ENCODE data around the gene P2RY11. TPM values are rescaled to one million over a fixed set of nuclear protein-coding genes. Genes with fewer than 3 reads are reported as not detected.

The P2RY11 gene
- total and polyA plus RNA-seq, 2 of the 4 experiments (the other 2 are of a cell fraction), result 0.54 to 4.5 TPM

GRCh38 chr19:10135551-10136334 lies 24.2 kb downstream of the P2RY11 start:
- no peak overlapping the region for H2BK15ac ChIP-seq (ENCODE audit: low read depth, low read length)
- no peak overlapping the region for H2BK5ac ChIP-seq (ENCODE audit: low read depth, low read length, poor library complexity, severe bottlenecking)
- no peak overlapping the region for H3K4ac ChIP-seq (ENCODE audit: low read depth, low read length)
- dilution Hi-C loops (cut with HindIII; ENCODE audit: low sequenced_read_pairs, unreplicated experiment) (no loop called here), in situ Hi-C loops (cut with MboI; ENCODE audit: low sequenced_read_pairs) (no loop called here), intact Hi-C loops (cut with micrococcal nuclease) (no loop called here)
- no peak overlapping the region for H4K91ac ChIP-seq (ENCODE audit: insufficient read depth, low read depth, low read length)
- no peak overlapping the region for H3K4me2 ChIP-seq (ENCODE audit: low read depth, low read length)
- no peaks in the 10 kb centered on the region for H3K9me3 ChIP-seq (ENCODE audit: control insufficient read depth, insufficient read depth, low read length)
- ChIA-PET POLR2A (ENCODE audit: unreplicated experiment) (no interaction called here), CTCF (no interaction called here)
- no peak overlapping the region for H3K27ac ChIP-seq (ENCODE audit: insufficient read depth, low read length)
- H2AK5ac ChIP-seq (ENCODE audit: low read depth, low read length), result no peak overlapping the region
- no peak overlapping the region for H3K14ac ChIP-seq (replicated peaks; ENCODE audit: low read depth, low read length)
- H3K56ac ChIP-seq (ENCODE audit: extremely low read depth, insufficient read depth, low read length), result no peak overlapping the region
- DNase-seq (no peak), ATAC-seq (ENCODE audit: low read depth) (no peak)
- no peak overlapping the region for H4K5ac ChIP-seq (ENCODE audit: low read depth, low read length)
- no peak overlapping the region for H3K9ac ChIP-seq (ENCODE audit: low read depth, low read length)
- H2AK9ac ChIP-seq (replicated peaks; ENCODE audit: low read depth, low read length, poor library complexity), result peak overlapping the region; percentile 55
- H3K36me3 ChIP-seq (ENCODE audit: control insufficient read depth, insufficient read depth, low read length), result peaks cover 69% of the 10 kb centered on the region
- H4K8ac ChIP-seq (ENCODE audit: low read depth in 2 of 2, low read length in 2 of 2), result no peak overlapping the region
- no peak overlapping the region for H3K4me3 ChIP-seq (ENCODE audit: insufficient read depth, low read depth, low read length)
- 94% methylated on average over 17 of the region's 39 CpGs; no CpG with 5 or more reads in 1 of the 2 experiments for WGBS, 2 experiments (ENCODE audit: extremely low coverage in 2 of 2, insufficient read length in 1 of 2)
- peaks cover 3% of the 10 kb centered on the region for H3K9me1 ChIP-seq (ENCODE audit: insufficient read depth, low read length)
- TF ChIP-seq CEBPB (IDR thresholded peaks at IDR 0.05; ENCODE audit: low read depth, low read length) (no peak), RAD21 (IDR thresholded peaks at IDR 0.05; ENCODE audit: low read length) (no peak), MAFK (IDR thresholded peaks at IDR 0.05; ENCODE audit: low read depth, low read length) (no peak), NFE2L2 (IDR thresholded peaks at IDR 0.05; ENCODE audit: low read depth, low read length) (no peak), SMC3 (IDR thresholded peaks at IDR 0.05; ENCODE audit: low read depth, low read length) (no peak), MAZ (IDR thresholded peaks at IDR 0.05; ENCODE audit: borderline replicate concordance, low read depth, low read length) (no peak), RCOR1 (IDR thresholded peaks at IDR 0.05; ENCODE audit: insufficient replicate concordance, low read length) (no peak), FOS (IDR thresholded peaks at IDR 0.05; ENCODE audit: low read depth, low read length) (no peak), BHLHE40 (IDR thresholded peaks at IDR 0.05; ENCODE audit: low read depth, low read length) (no peak), CHD1 (IDR thresholded peaks at IDR 0.05; ENCODE audit: low read depth, low read length) (no peak), MXI1 (IDR thresholded peaks at IDR 0.05; ENCODE audit: borderline replicate concordance, low read depth, low read length) (no peak), ELK1 (IDR thresholded peaks at IDR 0.05; ENCODE audit: borderline replicate concordance, low read depth, low read length) (no peak), POLR2A (IDR thresholded peaks at IDR 0.05; ENCODE audit: low read depth, low read length) (no peak), RFX5 (IDR thresholded peaks at IDR 0.05; ENCODE audit: low read depth, low read length) (no peak)
- TF ChIP-seq, protein P1, sequence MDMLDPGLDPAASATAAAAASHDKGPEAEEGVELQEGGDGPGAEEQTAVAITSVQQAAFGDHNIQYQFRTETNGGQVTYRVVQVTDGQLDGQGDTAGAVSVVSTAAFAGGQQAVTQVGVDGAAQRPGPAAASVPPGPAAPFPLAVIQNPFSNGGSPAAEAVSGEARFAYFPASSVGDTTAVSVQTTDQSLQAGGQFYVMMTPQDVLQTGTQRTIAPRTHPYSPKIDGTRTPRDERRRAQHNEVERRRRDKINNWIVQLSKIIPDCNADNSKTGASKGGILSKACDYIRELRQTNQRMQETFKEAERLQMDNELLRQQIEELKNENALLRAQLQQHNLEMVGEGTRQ (IDR thresholded peaks at IDR 0.05; ENCODE audit: low read depth, low read length), result no peak
- no peak overlapping the region for H3K18ac ChIP-seq (ENCODE audit: low read depth, low read length)
- no peak overlapping the region for H2AFZ ChIP-seq (replicated peaks; ENCODE audit: low read length, poor library complexity)
- H2BK120ac ChIP-seq (ENCODE audit: low read depth, low read length), result no peak overlapping the region
- no peak overlapping the region for H3K23ac ChIP-seq (ENCODE audit: low read depth, low read length)
- peaks cover 3% of the 10 kb centered on the region; the same call in 1 of the 2 replicates for H3K4me1 ChIP-seq (ENCODE audit: control insufficient read depth, insufficient read depth, low read length)
- no peaks in the 10 kb centered on the region for H3K27me3 ChIP-seq (ENCODE audit: control insufficient read depth, insufficient read depth, low read length)
- no peaks in the 10 kb centered on the region; the same call in 1 of the 2 replicates for H4K20me1 ChIP-seq (ENCODE audit: insufficient read depth, low read length)
- H3K79me1 ChIP-seq (ENCODE audit: low read depth in 1 of 2, low read length in 2 of 2), result peaks cover under 1 to 6% of the 10 kb centered on the region in 2 experiments; a peak in 3 of 4 replicates
- H2BK20ac ChIP-seq (ENCODE audit: low read depth, low read length), result no peak overlapping the region
- no TSS peak for BruUV-seq (replicated peaks)

Measured in IMR-90 (cell line).